ENCODE results near the gene CRHR1.

DNA sequence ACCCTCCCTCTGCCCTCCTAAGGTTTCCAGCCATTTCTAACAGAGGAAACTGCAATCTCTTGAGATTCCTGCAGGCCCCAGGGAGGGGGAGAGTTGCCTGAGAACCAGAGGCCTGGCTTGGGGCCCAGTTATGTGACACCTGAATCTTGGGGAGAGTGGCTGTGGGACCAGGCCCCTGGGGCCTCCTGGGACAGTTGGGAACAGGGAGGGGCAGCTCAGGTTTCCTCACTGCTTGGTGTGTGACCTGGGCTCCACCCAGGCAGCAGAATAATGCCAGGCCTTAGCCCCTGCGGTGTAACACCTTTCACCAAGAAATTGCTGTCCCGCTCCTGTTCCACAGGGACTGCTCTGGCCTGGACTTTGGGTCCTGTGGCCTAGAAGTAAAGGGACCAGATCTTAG is 44.3 kb upstream of the CRHR1 start:
- TF ChIP-seq CTCF (optimal IDR thresholded peaks at IDR 0.05 in 1 of 3, IDR thresholded peaks at IDR 0.05 in 1 of 3, conservative IDR thresholded peaks at IDR 0.05 in 1 of 3; ENCODE audit: extremely low read depth in 1 of 3, insufficient read depth in 2 of 3, low read length in 3 of 3) = no peak
- TF ChIP-seq EZH2 (IDR thresholded peaks at IDR 0.05; ENCODE audit: low read length) = no peak

Data from keratinocyte (primary cell).